Measurements from ENCODE around the gene ZNF433.

DNA sequence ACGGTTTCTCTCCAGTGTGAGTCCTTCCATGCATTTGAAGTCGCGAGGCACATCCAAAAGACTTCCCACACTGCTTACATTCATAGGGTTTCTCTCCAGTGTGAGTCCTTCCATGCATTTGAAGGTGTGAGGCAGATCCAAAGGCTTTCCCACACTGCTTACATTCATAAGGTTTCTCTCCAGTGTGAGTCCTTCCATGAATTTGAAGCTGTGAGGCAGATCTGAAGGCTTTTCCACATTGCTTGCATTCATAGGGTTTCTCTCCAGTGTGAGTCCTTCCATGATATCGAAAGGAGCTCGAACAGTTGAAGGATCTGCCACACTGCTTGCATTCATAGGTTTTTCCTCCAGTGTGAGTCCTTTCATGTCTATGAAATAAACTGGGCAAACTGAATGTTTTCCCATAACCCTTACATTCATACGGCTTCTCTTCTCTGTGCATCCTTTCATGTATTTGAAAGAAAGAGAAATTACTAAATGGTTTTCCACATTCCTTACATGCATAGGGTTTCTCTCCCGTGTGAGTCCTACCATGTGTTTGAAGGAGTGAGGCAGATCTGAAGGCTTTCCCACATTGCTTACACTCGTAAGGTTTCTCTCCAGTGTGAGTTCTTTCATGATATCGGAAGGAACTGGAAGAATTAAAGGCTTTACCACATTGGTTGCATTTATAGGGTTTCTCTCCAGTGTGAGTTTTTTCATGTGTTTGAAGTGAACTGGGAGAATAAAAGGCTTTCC is 20.3 kb downstream of the ZNF433 start:
- TF ChIP-seq, protein P1, sequence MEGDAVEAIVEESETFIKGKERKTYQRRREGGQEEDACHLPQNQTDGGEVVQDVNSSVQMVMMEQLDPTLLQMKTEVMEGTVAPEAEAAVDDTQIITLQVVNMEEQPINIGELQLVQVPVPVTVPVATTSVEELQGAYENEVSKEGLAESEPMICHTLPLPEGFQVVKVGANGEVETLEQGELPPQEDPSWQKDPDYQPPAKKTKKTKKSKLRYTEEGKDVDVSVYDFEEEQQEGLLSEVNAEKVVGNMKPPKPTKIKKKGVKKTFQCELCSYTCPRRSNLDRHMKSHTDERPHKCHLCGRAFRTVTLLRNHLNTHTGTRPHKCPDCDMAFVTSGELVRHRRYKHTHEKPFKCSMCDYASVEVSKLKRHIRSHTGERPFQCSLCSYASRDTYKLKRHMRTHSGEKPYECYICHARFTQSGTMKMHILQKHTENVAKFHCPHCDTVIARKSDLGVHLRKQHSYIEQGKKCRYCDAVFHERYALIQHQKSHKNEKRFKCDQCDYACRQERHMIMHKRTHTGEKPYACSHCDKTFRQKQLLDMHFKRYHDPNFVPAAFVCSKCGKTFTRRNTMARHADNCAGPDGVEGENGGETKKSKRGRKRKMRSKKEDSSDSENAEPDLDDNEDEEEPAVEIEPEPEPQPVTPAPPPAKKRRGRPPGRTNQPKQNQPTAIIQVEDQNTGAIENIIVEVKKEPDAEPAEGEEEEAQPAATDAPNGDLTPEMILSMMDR (IDR thresholded peaks at IDR 0.05; ENCODE audit: extremely low read depth in 1 of 2, insufficient read depth in 1 of 2, low read depth in 1 of 2, low read length in 2 of 2): no peak
- TF ChIP-seq POLR2A (IDR thresholded peaks at IDR 0.05; ENCODE audit: low read depth, low read length): no peak
- no peak for TF ChIP-seq FOS (IDR thresholded peaks at IDR 0.05; ENCODE audit: borderline replicate concordance, insufficient read depth, low read length)
